HG03460 (cell line): ENCODE data around the gene MORF4L1.
"Not testable (repeated sequence)": the region's sequence is repeated elsewhere in the genome, so short reads cannot be mapped to it uniquely, and the experiment has no call there.

Experiments used
- ATAC-seq: cut with Tn5 transposase; IDR thresholded peaks from one replicate; pipeline ENCODE4 v1.9.1; 2021; ENCODE audit not compliant: unreplicated experiment

MORF4L1 gene, protein sequence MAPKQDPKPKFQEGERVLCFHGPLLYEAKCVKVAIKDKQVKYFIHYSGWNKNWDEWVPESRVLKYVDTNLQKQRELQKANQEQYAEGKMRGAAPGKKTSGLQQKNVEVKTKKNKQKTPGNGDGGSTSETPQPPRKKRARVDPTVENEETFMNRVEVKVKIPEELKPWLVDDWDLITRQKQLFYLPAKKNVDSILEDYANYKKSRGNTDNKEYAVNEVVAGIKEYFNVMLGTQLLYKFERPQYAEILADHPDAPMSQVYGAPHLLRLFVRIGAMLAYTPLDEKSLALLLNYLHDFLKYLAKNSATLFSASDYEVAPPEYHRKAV

DNA sequence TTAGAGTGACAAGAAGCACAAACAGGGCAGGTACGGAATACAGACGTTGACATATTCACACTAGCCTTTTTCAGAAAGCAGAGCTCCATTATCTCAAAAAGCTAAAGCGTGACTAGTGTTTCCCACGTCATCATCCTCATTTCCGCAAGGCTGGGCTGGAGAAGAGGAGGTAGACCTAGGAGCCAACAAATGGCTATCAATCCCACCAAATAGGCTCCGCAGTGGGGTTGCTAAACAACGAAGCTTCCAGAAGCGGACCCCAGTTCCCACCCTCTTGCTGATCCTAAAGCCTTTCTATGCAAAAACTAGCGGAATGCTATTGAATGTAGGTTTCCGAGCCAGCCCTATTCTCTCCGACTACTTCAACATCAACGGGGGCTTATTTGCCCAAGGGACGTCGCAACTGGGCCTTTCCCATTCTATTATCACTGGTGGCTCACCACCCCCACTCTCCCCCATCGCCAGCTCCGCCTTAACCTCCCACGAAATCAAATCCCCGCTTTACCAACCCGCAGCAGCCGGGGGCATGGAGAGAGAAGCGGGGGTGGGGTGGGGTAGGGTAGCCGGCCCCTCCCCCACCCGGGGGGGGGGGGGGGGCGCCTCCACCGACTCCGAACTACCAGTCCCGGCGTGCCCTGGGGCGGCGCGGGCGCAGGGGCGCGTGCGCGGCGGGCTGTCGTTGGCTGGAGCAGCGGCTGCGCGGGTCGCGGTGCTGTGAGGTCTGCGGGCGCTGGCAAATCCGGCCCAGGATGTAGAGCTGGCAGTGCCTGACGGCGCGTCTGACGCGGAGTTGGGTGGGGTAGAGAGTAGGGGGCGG lies at the start of gene MORF4L1:
TSS of gene MORF4L1 (plus strand) at position 736 of the 817 bp plus-strand sequence. CDS start 128 bp downstream, outside the sequence.
- peak; percentile 79 for ATAC-seq

DNA sequence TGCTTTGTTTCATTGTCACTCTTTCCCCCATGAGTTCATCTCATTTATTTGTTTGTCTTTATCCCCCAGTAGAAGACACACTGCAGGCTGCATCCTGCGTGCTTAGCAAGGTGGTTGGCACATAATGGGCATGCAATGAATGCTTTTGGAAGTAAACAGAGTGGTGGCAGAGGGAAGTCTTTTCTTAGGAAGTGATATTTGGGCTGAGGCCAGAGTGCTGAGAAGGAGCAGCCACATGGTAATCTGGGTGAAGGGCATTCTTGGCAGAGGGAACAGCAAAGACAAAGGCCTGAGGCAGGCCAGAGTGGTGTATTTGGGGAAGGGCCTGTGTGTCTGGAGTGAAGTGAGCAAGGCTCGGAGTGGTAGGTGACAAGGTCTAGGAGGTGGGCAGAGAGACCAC lies 43.8 kb upstream of the MORF4L1 start:
- ATAC-seq: no peak

DNA sequence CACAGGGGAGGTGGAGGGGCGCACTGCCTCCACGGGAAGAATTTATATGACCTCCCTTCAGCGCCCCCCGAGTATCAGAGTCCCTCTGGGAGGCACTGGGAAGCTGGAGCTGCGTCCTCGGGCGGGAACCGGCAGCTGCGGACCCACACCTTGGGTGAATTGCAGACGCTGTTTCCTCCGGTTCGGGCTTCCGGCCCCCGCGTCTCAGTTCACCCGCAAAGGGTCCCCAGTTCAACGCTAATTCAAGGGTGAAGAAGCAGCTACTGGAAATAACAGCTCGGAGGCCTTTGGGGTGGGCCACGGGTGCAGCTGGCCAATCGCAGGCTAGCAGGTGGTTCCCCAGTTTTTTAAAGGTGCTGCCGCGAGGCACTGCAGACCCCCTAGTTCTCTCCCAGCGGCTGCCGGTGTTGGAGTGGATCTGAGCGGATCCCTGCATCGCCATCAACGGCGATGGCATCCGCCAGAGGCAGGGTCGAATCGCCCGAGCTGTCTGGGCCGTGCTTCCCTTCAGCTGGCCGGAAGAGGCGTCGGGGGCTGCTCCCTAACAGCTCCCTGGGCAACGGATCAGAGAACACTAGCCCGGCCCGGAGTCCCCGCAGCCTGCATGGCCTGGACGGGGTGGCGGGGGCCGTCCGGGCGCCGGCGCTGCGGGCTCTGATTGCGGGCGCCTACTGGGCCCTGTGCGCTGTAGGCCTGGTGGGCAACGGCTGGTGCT lies 42.0 kb upstream of the MORF4L1 start:
- no peak for ATAC-seq

DNA sequence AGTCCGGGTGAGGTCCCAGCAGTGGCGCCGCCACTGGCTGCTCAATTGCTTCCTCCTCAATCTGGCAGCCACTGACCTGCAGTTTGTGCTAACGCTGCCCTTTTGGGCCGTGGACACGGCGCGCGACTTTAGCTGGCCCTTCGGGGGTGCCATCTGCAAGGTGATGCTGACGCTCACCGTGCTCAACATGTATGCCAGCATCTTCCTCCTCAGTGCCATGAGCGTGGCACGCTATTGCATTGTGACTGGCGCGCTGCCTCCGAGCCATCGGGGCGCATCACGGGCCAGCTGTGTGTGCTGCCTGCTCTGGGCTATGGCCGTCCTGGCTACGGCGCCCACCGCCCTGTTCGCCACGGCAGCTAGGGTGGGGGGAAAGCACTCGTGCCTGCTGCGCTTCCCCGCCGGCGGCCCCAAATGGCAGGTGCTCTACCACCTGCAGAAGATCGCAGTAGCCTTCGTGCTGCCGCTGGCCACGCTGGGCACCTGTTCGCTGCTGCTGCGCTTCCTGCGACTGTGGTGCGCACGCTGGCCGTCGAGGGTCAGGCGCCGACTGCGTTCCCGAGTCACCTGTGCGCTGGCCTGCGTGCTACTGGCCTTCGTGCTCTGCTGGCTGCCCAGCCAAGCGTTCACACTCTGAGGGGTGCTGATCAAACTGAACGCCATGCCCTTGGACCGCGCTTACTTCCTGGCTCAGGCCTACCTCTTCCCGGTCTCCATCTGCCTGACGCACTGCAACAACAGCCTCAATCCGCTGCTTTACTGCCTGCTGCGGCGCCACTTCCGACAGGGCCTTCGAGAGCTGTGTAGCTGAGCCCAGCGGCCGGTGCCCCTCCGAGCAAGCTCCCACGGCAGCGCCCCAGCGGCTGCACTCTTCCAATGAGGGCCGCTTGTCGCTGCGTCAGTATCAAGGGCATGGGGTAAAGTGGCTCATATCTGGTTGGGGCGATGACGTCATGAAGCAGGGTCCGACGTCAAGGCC lies 41.2 kb upstream of the MORF4L1 start:
- no peak for ATAC-seq

DNA sequence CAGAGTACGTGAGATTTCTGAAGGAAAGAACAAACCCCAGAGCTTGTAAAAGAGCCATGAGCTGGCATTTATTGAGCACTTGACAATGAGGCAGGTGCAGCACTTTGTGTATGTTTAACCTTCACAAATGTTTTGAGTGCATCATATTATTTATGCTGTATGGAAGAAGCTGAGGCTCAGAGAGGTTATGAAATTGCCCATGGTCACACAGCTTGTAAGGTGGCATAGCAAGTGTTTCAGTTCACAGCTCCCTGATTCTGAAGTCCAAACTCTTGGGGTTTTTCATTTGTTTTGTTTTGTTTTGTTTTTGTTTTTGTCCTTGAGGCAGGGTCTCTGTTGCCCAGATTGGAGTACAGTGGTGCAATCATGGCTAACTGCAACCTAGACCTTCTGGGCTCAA lies 36.4 kb upstream of the MORF4L1 start:
- no peak for ATAC-seq

DNA sequence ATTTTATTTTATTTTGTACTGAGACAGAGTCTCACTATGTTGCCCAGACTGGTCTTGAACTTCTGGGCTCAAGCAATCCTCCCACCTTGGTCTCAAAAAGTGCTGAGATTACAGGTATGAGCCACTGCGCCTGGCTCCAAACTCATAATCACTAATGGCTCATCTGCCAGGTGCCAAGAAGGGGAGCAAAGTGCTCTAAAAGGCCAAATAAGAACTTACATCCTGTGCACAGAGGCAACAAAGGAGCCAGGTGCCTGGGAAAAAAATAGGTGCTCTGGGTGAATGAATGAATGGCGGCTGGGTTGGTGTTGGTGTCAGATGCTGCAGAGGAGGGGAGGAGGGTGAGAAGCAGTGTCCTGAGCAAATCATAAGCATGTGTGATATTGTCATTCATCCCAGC lies 35.6 kb upstream of the MORF4L1 start:
- ATAC-seq: no peak

DNA sequence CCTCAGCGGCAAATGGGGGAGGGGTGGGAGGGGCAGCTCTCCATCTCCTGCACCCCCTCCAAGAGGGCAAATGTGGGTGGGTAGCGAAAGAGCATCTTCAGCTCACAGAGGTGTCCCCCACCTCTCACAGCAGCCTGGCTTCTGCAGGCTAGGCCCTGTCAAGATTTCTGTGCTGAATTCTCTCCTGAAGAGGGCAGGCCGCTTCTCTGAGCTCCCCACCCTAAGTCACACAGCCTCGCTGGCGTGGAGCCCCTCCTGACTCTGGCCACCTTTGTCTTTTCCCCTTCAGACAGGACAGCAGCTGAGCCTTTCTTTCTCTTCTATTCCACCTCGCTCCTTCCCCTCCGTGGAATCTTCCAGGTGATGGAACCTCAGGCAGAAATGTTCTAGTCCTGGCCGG lies 35.1 kb upstream of the MORF4L1 start:
- ATAC-seq: no peak

DNA sequence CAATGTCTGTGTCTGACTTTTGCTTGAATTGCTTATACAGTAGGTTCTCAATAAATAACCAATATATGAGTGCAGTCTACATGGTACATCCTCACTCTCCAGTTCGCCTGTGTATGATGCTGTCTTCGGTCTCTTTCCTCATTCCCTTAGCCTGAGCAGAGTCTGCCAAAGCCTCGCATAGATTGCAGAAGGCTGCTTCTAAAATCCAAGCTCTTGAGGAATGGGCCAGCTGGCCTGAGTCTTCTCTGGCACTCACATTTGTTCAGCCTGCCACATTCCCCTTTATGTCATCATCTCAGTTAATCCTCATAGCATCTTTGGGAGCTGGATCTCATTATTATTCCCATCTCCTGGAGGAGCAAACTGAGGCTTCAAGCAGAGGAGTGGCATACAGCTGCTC lies 34.2 kb upstream of the MORF4L1 start:
- ATAC-seq: no peak

DNA sequence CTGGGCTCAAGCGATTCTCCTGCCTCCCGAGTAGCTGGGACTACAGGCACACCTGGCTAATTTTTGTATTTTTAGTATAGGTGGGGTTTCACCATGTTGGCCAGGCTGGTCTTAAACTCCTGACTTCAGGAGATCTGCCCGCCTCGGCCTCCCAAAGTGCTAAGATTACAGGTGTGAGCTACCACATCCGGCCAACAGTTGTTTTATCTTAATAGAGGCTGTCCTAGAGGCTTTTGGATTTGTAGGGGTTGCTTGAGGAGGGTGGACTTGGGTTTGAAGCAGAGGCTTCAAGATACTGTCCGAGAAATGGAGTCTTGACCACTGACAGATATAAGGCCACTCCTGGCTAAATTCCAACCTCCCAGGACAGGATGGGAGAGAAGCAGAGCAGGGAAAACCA lies 33.5 kb upstream of the MORF4L1 start:
- ATAC-seq: not testable (repeated sequence)

DNA sequence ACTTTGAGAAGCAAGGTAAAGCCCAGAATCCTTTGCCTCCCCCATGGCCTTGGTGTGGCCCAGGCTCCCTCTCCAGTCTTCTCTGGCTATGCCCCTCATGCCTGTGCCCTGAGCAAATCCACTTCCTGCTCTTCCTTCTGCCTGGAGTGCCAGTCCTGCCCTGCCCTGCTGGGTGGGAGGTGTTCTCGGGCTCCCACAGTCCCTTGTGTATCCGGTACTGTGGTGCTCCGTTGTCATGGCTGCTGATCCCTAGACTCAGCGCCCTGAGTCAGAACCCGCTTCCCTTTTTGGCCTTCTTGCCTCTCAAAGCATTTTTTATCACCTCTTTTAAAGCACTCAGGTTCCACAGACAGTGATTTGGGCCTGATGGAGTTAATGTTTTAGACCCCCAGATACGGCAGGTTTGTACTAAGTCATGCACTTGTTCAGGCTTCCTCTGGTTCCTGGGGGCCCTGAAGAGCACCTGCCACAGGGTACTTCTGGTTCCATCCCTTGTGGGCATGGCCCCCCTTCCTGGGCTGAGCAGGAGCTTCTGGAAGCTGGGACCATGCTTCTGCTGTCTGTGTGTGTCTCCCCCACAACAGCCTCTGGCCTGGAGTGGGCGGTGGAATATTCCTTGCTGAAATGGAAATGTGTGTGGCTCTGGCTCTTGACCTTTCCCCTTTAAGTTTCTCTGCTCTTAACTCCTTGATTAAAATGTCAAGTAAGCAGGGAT lies 31.9 kb upstream of the MORF4L1 start:
- ATAC-seq: no peak

DNA sequence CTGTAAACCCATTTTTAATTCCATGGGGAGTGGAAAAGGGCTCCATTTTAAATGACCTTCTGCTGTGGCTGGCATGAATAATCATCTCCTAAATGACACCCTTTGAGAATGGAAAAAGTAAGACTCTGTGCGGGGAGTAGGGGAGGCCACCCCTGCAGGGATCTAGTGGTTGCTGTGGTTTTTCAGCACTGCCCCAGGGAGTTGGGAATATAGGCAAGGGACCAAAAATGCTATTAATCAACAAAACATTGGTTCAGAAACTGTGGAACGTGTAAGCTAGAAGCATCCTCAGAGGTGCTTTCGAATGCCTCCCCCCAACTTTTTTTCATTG lies 31.3 kb upstream of the MORF4L1 start:
- ATAC-seq: no peak

DNA sequence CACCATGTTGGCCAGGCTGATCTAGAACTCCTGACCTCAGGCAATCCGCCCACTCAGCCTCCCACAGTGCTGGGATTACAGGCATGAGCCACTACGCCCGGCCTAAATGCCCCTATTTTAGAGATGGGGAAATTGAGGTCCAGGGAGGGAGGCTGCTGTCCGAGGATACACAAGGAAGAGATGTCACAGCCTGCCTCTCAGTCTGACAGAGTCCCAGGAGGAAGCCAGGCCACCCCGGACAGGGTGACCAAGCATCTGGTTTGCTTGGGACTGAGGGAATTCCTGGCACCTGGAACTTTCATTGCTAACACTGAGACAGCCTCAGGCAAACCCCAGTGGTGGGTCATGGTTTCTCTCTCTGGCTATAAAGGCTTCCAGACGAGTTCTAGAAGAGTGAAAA lies 30.8 kb upstream of the MORF4L1 start:
- ATAC-seq: no peak

DNA sequence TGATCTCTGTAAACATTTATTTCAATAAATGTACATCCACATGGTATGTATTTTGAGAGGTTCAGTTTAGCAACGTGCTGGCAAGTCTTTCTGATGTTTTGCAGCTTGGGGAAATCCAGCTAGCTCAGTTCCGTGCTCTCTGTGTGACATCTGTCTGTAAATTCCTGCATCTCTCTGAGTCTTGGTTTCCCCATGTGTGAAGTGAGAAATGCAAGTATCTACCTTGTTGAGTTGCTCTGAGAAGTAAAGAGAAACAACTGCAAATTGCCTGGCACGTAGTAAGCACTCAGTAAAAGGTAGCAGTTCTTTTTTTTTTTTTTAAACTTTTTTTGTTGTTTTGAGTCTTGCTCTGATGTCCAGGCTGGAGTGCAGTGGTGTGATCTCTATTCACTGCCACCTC lies 30.2 kb upstream of the MORF4L1 start:
- ATAC-seq: no peak

DNA sequence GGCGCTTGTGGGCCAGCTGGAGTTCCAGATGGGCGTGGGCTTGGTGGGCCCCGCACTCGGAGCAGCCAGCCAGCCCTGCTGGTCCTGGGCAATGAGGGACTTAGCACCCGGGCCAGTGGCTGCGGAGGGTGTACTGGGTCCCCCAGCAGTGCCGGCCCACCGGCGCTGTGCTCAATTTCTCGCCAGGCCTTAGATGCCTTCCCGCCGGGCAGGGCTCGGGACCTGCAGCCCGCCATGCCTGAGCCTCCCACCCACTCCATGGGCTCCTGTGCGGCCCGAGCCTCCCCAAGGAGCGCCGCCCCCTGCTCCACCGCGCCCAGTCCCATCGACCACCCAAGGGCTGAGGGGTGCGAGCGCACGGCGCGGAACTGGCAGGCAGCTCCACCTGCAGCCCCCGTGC lies 25.8 kb upstream of the MORF4L1 start:
- ATAC-seq: not testable (repeated sequence)

DNA sequence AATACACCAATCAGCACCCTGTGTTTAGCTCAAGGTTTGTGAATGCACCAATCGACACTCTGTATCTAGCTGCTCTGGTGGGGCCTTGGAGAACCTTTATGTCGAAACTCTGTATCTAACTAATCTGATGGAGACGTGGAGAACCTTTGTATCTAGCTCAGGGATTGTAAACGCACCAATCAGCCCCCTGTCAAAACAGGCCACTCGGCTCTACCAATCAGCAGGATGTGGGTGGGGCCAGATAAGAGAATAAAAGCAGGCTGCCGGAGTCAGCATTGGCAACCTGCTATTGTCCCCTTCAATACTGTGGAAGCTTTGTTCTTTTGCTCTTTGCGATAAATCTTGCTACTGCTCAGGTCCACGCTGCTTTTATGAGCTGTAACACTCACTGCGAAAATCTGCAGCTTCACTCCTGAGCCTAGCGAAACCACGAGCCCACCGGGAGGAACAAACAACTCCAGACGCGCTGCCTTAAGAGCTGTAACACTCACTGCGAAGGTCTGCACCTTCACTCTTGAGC lies 25.2 kb upstream of the MORF4L1 start:
- not testable (repeated sequence) for ATAC-seq

DNA sequence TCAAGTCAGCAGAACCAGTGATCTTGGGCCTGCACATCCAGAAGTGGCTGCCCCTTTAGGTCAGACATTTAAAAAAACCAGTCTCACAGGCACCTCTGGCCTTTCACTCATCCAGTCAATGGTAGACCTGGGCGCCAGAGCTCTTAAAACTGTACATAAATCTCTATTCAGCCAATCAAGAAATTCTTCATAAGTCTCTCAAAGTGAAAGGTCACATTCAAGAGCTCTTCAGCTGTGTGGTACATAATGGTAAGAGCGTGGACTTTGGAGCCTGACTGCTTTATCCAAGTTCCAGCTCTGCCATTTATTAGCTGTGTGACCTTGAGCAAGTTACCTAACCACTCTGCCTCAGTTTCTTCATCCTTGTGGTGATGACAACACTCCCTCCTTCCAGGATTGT lies 22.3 kb upstream of the MORF4L1 start:
- no peak for ATAC-seq

DNA sequence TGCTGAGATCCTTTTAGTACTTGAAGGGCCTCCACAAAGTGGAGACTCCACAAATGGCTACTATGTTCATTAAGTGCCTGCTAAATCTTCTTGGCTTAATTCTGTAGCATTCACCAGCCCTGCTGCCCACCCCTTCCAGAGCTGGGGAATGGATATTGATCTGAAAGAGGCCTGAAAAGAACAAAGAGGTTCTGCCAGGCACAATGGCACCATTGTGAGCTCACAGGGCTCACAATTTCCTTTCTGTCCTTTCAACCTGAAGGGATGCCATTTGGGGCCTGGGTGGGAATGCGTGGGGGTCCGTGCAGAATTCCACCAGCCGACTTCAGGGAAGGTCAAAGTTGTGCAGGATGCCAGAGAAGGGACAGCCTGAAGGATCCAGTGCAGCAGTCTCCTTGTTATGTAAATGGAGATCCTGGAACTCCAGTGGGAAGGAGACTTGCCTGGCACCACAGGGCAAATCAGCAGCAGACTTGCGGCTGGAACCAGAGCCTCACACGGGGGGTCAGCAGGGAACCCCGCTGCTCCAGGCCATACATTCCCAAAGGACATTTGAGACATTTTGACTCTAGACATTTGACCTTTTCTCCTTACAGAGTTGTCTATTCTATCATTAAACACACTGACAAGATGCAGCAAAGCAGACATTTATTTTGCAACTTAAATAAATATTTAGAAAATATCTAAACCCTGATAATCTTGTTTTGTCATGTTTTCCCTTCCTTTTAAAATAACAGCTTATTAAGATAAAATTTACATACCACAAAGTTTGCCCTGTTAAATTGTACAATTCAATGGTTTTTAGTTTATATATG lies 21.5 kb upstream of the MORF4L1 start:
- ATAC-seq: no peak

DNA sequence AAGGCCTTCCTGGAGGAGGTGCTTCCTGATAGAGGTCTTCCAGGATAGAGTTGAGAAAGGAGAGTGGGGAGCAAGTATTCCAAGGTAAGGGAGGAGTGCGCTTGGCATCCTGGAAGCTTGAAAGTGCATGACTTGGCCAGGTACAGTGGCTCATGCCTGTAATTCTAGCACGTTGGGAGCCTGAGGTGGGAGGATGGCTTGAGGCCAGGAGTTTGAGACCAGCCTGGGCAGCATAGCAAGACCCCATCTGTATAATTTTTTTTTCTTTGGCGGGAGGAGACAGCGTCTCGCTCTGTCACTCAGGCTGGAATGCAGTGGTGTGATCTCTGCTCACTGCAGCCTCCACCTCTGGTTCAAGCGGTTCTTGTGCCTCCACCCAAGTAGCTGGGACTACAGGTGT lies 19.2 kb upstream of the MORF4L1 start:
- no peak for ATAC-seq

DNA sequence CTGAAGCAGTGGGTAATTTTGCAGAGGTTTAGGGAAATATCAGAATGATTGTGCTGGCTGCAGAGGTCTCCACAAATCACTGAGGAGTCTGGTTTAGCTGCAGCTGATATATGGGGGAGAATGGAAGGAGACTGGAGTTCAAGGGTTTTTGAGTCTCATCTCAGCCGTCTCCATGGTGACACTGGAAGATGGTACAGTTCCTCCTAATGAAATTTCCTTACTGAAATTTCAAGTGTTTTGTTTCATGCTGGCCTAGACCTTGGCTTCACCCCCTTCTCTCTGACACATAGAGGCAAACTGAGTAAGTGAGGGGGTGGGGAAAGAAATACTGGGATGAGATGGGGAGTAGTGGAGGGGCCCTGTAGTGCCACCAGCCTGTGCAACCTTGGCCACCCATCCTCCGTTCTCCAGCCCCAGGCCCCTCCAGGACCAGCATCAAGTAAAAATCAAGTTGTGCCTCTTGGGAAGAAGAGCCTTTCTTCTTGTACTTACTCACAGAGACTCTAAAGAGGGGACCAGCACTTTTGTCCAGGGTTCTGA lies 17.8 kb upstream of the MORF4L1 start:
- ATAC-seq: no peak
